OCI-LY1 (cell line): ENCODE measurements around the gene MERTK.

Experiments
- EZH2 ChIP-seq: fragments of 200-600 bp; sonication (generic), shearing (Covaris generic); IDR thresholded peaks from 2 replicates; pipeline ENCODE4 v1.8.0; 2017; ENCODE audit warnings: borderline replicate concordance, mixed run types, mild to moderate bottlenecking, antibody characterized with exemption, low read length, moderate library complexity, mixed read lengths
- TF ChIP-seq, protein P1 (sequence below): fragments of 200-600 bp; sonication (generic), shearing (Covaris generic); IDR thresholded peaks from 2 replicates; pipeline ENCODE4 v1.5.1; 2017; ENCODE audit warnings: mild to moderate bottlenecking, antibody characterized with exemption, low read length, moderate library complexity, mixed read lengths

DNA sequence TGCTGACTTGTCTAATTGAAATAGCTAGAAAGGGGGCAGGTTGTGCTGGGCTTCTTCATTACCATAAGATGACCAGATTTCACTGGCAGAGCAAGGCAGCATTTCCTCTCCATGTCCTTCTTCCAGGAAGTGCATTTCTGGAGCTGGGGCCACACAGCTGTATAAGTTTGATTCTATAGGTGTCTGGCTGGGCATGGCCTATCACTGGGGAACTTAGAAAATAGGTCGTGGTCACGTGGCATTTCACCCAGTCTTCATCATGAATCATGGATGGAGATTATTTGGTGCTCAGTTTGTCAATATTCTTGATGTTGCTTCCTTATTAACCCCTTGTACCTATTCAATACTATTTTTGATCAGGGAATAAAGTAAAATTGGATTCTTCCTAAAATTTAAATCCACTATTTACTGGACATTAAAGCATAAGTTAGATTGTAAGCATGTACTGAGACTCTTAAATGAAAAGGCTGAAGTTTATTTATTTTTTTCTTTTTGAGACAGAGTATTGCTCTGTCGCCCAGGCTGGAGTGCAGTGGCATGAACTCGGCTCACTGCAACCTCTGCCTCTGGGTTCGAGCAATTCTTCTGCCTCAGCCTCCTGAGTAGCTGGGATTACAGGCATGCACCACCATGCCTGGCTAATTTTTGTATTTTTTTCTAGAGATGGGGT, 107.1 kb downstream of the MERTK start:
- TF ChIP-seq, protein P1, sequence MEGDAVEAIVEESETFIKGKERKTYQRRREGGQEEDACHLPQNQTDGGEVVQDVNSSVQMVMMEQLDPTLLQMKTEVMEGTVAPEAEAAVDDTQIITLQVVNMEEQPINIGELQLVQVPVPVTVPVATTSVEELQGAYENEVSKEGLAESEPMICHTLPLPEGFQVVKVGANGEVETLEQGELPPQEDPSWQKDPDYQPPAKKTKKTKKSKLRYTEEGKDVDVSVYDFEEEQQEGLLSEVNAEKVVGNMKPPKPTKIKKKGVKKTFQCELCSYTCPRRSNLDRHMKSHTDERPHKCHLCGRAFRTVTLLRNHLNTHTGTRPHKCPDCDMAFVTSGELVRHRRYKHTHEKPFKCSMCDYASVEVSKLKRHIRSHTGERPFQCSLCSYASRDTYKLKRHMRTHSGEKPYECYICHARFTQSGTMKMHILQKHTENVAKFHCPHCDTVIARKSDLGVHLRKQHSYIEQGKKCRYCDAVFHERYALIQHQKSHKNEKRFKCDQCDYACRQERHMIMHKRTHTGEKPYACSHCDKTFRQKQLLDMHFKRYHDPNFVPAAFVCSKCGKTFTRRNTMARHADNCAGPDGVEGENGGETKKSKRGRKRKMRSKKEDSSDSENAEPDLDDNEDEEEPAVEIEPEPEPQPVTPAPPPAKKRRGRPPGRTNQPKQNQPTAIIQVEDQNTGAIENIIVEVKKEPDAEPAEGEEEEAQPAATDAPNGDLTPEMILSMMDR = no peak
- no peak for TF ChIP-seq EZH2
